Measurements from ENCODE around the gene CKB.

- TF ChIP-seq CTCF (conservative IDR thresholded peaks at IDR 0.05; ENCODE audit: low read length) (no peak), EZH2phosphoT487 (IDR thresholded peaks at IDR 0.05; ENCODE audit: borderline replicate concordance, low read depth, low read length) (no peak)
Measured at GRCh38 chr14:103476631-103477030, 46.0 kb downstream of the CKB start.

Measured in OCI-LY7 (cell line).